Neutrophil (primary cell): ENCODE results near the gene SMYD3.

ENCODE experiments used
- H3K27ac ChIP-seq: fragments of 200-600 bp; sonication (generic); 2 replicates; pipeline ENCODE4 v1.5.1; 2016; ENCODE audit warnings: mild to moderate bottlenecking, moderate library complexity
- H3K27me3 ChIP-seq: fragments of 200-600 bp; sonication (generic); 2 replicates; pipeline ENCODE4 v1.6.0; 2016; ENCODE audit warnings: mild to moderate bottlenecking
- H3K36me3 ChIP-seq: fragments of 200-600 bp; sonication (generic); 2 replicates; pipeline ENCODE4 v1.5.1; 2017
- H3K4me1 ChIP-seq, 2 experiments: fragments of 200-600 bp in 1 of 2; sonication (generic) in 1 of 2; 1 replicate in 1 of 2; 2 replicates in 1 of 2; pipeline versions ENCODE4 v1.5.1 to v1.6.1; 2013 to 2016; ENCODE audit warnings: low read depth in 1 of 2, low read length in 1 of 2, mild to moderate bottlenecking in 1 of 2, moderate library complexity in 1 of 2; ENCODE audit not compliant: control insufficient read depth in 1 of 2, insufficient read depth in 1 of 2
- H3K4me3 ChIP-seq, 2 experiments: fragments of 200-600 bp in 1 of 2; sonication (generic) in 1 of 2; 1 replicate in 1 of 2; 2 replicates in 1 of 2; pipeline ENCODE4 v1.5.1; 2013 to 2016; ENCODE audit warnings: low read depth in 1 of 2, low read length in 1 of 2, mild to moderate bottlenecking in 1 of 2, moderate library complexity in 1 of 2
- H3K9me3 ChIP-seq: fragments of 200-600 bp; sonication (generic); 2 replicates; pipeline ENCODE4 v1.5.1; 2016
- TF ChIP-seq, protein P1 (sequence below): fragments of 200-600 bp; sonication (generic); IDR thresholded peaks from 2 replicates; pipeline ENCODE4 v1.5.1; 2016; ENCODE audit warnings: antibody characterized with exemption

SMYD3 gene

DNA sequence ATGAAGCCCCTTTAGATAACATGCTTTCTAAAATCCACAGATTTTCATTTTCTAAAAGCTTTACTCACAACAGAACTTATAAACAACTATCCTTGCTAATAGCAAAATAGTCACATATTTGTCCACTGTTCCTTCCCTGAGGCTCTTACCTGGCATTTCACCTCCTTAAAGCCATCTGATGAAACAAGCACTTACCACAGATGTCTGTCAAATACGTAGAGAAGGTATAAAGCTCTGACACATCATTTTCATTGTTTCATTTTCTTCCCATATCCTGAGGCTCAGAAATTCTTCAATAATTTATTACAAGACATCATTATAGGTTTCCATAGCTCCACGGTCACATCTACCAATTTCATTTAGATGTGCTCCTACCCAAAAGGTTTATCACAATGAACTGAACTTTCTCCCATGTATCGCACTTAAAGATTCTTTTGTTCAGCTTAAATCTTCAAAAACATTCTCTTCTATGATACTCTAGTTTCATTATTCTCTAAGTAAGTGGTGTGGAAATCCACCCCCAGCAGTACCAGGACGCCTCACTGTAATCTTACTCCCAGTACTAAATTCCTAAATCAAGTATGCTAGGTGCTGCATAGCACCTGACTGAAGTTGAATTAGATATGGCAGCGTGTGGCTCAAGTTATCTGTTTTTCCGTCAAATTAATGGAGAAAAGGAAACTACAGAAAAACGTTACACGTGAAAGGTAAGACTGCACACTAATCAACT is 569.6 kb downstream of the SMYD3 start:
- TF ChIP-seq, protein P1, sequence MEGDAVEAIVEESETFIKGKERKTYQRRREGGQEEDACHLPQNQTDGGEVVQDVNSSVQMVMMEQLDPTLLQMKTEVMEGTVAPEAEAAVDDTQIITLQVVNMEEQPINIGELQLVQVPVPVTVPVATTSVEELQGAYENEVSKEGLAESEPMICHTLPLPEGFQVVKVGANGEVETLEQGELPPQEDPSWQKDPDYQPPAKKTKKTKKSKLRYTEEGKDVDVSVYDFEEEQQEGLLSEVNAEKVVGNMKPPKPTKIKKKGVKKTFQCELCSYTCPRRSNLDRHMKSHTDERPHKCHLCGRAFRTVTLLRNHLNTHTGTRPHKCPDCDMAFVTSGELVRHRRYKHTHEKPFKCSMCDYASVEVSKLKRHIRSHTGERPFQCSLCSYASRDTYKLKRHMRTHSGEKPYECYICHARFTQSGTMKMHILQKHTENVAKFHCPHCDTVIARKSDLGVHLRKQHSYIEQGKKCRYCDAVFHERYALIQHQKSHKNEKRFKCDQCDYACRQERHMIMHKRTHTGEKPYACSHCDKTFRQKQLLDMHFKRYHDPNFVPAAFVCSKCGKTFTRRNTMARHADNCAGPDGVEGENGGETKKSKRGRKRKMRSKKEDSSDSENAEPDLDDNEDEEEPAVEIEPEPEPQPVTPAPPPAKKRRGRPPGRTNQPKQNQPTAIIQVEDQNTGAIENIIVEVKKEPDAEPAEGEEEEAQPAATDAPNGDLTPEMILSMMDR = no peak

DNA sequence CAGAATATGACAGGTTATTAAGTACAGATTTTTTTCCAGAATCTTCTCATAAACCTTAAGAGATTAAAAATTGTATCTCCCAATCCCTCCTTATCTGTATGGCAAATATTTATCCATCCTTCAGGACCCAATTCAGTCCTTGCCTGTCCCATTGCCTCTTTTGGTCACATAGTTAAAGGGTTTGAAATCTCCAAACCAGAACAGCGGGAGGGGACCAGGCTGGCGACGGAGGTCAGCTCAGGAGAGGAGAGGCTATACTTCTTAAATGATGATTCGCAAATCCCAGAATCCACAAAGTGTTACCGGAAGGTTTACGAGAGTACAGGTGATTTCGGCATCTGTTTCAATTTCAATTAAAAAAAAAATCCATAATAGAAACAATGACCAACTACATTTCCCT is 572.7 kb downstream of the SMYD3 start:
- H3K27me3 ChIP-seq = no peaks in the 10 kb centered on the region
- H3K4me1 ChIP-seq = no peaks in the 10 kb centered on the region
- H3K27ac ChIP-seq = no peak overlapping the region
- H3K9me3 ChIP-seq = no peaks in the 10 kb centered on the region
- no peak overlapping the region for H3K4me3 ChIP-seq
- H3K36me3 ChIP-seq = no peaks in the 10 kb centered on the region
- TF ChIP-seq, protein P1 = no peak

More for the DNA sequence above, 569.6 kb downstream of the SMYD3 start:
- H3K4me3 ChIP-seq = no peak overlapping the region
- no peaks in the 10 kb centered on the region for H3K36me3 ChIP-seq
- H3K27ac ChIP-seq = no peak overlapping the region
- no peaks in the 10 kb centered on the region for H3K27me3 ChIP-seq
- no peaks in the 10 kb centered on the region for H3K4me1 ChIP-seq
- no peaks in the 10 kb centered on the region for H3K9me3 ChIP-seq

DNA sequence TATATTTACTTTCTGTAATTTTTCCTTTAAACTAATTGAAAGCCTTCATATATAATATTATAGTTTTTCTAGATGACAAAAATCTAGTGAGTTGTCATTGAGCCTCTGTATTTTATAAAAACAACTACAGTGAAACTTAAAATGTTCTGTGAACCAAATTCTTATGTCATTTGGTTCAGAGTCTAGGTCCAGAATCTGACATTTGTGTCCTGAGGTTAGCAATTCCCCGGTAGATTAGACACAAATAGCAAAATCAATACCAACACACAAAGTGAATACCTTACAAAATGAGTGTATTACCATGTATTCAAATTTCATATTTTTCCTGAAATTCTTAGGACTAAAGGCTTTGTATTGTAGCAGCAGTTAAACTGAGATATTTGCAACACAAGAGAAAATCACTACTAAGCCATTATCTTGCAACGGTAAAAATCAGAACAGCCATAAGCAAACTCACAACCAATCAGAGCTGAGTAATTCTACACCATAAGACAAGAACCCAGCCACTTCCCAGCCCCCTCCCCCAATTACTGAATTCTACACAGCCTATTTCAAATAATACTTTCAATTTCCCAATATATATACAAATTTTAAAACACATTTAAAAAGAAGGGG is 573.5 kb downstream of the SMYD3 start:
- Histone ChIP-seq H3K36me3 (no peaks in the 10 kb centered on the region), H3K27ac (no peak overlapping the region), H3K27me3 (no peaks in the 10 kb centered on the region), H3K9me3 (no peaks in the 10 kb centered on the region), H3K4me1 (no peaks in the 10 kb centered on the region), H3K4me3 (no peak overlapping the region)
- TF ChIP-seq, protein P1 = no peak

DNA sequence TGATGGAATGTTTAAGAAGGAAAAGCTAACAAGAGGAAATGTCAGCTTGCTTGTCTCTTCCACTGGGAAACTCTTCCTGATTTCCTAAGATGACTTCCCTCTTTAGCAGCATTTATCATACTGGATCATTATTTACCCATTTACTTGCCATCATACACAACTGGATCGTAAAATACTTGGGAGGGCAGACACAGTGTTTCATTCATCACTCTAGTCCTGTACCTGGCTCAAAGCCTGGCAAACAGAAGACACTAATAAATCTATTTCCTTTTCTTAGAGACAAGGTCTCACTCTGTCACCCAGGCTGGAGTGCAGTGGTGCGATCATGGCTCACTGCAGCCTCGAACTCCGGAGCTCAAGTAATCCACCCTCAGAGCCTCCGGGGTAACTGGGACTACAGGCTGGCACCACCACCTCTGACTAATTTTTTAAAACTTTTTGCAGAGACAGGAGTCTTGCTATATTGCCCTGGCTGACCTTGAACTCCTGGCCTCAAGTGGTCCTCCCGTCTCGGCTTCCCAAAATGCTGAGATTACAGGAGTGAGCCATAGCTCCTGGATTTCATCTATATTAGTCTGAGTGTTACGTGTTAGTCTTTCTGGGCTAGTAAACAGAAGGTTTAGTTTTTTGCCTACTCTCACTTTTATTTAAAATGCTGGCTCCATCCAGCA is 574.6 kb downstream of the SMYD3 start:
- Histone ChIP-seq H3K9me3 (no peaks in the 10 kb centered on the region), H3K27ac (no peak overlapping the region), H3K36me3 (no peaks in the 10 kb centered on the region), H3K27me3 (no peaks in the 10 kb centered on the region), H3K4me3 (no peak overlapping the region), H3K4me1 (no peaks in the 10 kb centered on the region)
- TF ChIP-seq, protein P1 = no peak

DNA sequence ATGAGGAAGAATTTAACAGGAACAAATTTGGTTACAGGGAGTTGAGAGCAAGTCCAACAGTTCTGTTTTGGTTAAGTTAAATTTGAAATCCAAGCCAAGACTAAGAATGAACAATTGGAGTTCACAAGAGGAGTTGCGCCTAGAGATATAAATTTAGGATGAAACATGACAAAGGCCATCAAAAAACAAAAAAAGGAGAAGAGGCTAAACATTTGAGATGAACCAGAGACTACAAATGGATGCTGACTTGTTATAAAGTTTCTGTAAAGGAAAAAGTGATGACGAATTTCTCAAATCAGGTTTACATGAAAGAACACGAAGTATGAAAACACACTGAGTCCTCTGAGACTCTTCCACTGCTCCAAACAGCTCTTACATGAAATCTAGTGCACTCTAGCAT is 575.6 kb downstream of the SMYD3 start:
- no peaks in the 10 kb centered on the region for H3K9me3 ChIP-seq
- no peak overlapping the region for H3K4me3 ChIP-seq
- TF ChIP-seq, protein P1 = no peak
- no peak overlapping the region for H3K27ac ChIP-seq
- no peaks in the 10 kb centered on the region for H3K4me1 ChIP-seq
- no peaks in the 10 kb centered on the region for H3K27me3 ChIP-seq
- no peaks in the 10 kb centered on the region for H3K36me3 ChIP-seq
